Measurements from ENCODE around the gene DCAF7. TPM values are rescaled to one million over a fixed set of nuclear protein-coding genes. Genes with fewer than 3 reads are reported as not detected.

DCAF7 gene
- total and polyA plus RNA-seq, 11 donors: 9.9 to 61.8 (median 41.2) TPM

- Histone ChIP-seq H3K36me3 (peaks cover 0 to 15% (median 0%) of the 10 kb centered on the region in 9 donors), H3K9me3 (no peaks in the 10 kb centered on the region), H3K27me3 (no peaks in the 10 kb centered on the region), H3K4me1 (peaks cover 6 to 68% (median 54%) of the 10 kb centered on the region in 12 donors), H3K27ac (peak overlapping the region in 5 of 12 donors; percentile 82 to 93 (median 91)), H3K4me3 (peak overlapping the region in 7 of 12 donors; percentile 77 to 96 (median 79))
- ATAC-seq (no peak), DNase-seq (no peak)
- TF ChIP-seq POLR2A (IDR thresholded peaks at IDR 0.05): no peak
- TF ChIP-seq CTCF (IDR thresholded peaks at IDR 0.05): no peak
- 52 to 69% (median 65%) methylated on average over 1 of the region's 1 CpG for WGBS, 4 donors
- intact Hi-C loops (cut with DNase I): loop anchor here in 4 of 10 donors (5.0 to 10.0 kb wide), 3 partner anchors 53 to 78 kb away; partner anchors contain the start of gene LIMD2 (in 1 of the 4)
Measured at GRCh38 chr17:63624531-63624880, 74.2 kb downstream of the DCAF7 start.

GRCh38 chr17:63626551-63627180 is 76.4 kb downstream of the DCAF7 start:
- peaks cover 6 to 83% (median 67%) of the 10 kb centered on the region in 12 donors for H3K4me1 ChIP-seq

GRCh38 chr17:63629627-63630026 is 79.3 kb downstream of the DCAF7 start:
- Histone ChIP-seq H3K36me3 (peaks cover 0 to 39% (median 25%) of the 10 kb centered on the region in 9 donors), H3K27me3 (no peaks in the 10 kb centered on the region), H3K27ac (peak overlapping the region in 10 of 12 donors; percentile 13 to 93 (median 63)), H3K4me3 (no peak overlapping the region), H3K4me1 (peaks cover 10 to 98% (median 72%) of the 10 kb centered on the region in 12 donors), H3K9me3 (no peaks in the 10 kb centered on the region)
- 28 to 39% (median 34%) methylated on average over 1 of the region's 1 CpG for WGBS, 4 donors
- intact Hi-C loops (cut with DNase I): loop anchor here in 4 of 10 donors (5.0 to 10.0 kb wide), 3 partner anchors 43 to 68 kb away; no protein-coding TSS in a partner anchor
- no peak for DNase-seq
- ATAC-seq: peak; percentile 53 to 75 (median 69)
- no peak for TF ChIP-seq CTCF (IDR thresholded peaks at IDR 0.05)
- no peak for TF ChIP-seq POLR2A (IDR thresholded peaks at IDR 0.05)

More at GRCh38 chr17:63626551-63627180, 76.4 kb downstream of the DCAF7 start:
- TF ChIP-seq CTCF (IDR thresholded peaks at IDR 0.05) (no peak), POLR2A (IDR thresholded peaks at IDR 0.05) (no peak)
- Histone ChIP-seq H3K27me3 (no peaks in the 10 kb centered on the region), H3K4me3 (no peak overlapping the region), H3K9me3 (no peaks in the 10 kb centered on the region), H3K36me3 (peaks cover 0 to 15% (median 0%) of the 10 kb centered on the region in 9 donors), H3K27ac (peak overlapping the region in 8 of 12 donors; percentile 2 to 63 (median 40))
- no peak for ATAC-seq
- DNase-seq: no peak
- intact Hi-C loops (cut with DNase I): loop anchor here in 3 of 10 donors (5.0 to 10.0 kb wide), 3 partner anchors 46 to 71 kb away; no protein-coding TSS in a partner anchor
- WGBS, 4 donors: 48 to 53% (median 51%) methylated on average over 4 of the region's 4 CpGs

GRCh38 chr17:63631062-63631461 is 80.8 kb downstream of the DCAF7 start:
- WGBS, 4 donors: 77 to 87% (median 81%) methylated on average over 3 of the region's 3 CpGs
- H3K36me3 ChIP-seq: peaks cover 0 to 54% (median 40%) of the 10 kb centered on the region in 9 donors
- peak overlapping the region in 6 of 12 donors; percentile 62 to 93 (median 66) for H3K27ac ChIP-seq
- ATAC-seq: no peak
- no peak overlapping the region for H3K4me3 ChIP-seq
- TF ChIP-seq POLR2A (IDR thresholded peaks at IDR 0.05) (no peak), CTCF (IDR thresholded peaks at IDR 0.05) (no peak)
- H3K27me3 ChIP-seq: no peaks in the 10 kb centered on the region
- intact Hi-C loops (cut with DNase I): loop anchor here in 1 of 10 donors (10.0 kb wide), 1 partner anchor 64 kb away; no protein-coding TSS in a partner anchor
- peaks cover 10 to 98% (median 72%) of the 10 kb centered on the region in 12 donors for H3K4me1 ChIP-seq
- DNase-seq: no peak
- no peaks in the 10 kb centered on the region for H3K9me3 ChIP-seq

All from heart left ventricle (tissue), 16 donors.